Activated T-helper 1 cell treated with Interleukin-2 at 50 U/mL for 16 hours (primary cell): ENCODE results near the gene HOXD9.

ENCODE experiments used
- DNase-seq: peaks from one replicate; pipeline ENCODE4 v3.0.0-alpha.2; 2020; ENCODE audit warnings: low read depth

HOXD9 gene

DNA sequence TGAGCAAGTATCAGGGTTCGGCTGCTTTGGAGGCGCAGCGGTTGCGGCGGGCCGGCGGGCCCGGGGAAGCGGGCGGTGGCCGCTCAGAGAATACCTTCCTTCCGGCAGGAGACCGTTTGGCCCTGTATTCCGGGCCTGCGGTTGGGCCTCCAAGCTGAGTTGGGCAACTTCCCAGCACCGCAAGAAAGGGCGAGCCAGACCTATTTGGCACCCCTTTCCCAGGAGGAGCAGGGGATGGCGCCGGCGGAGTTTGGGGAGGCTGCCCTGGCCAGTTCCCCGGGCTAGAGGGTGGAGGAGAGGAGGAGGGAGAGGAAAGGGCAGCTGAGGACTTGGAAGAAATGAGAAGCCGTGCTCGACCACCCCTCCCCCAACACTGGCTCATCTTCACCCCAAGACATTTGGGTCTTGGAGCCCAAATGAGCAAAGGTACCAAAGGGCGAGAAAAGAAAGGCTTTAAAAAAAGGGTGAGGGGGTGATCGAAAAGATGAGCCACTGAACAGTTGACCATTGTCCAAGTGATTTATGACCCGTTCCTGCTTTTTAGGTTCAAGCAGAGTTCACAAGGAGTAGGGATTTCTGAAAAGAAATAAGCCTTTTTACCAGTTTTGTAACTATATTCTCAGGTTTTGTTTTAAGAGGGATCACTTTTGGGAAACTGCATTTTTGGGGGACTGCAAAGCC lies 43.0 kb downstream of the HOXD9 start:
- DNase-seq, result no peak

- DNase-seq, result no peak
These were observed 43.8 kb downstream of the HOXD9 start for GRCh38 chr2:176166272-176166671.

- no peak for DNase-seq
These were observed 44.9 kb downstream of the HOXD9 start for GRCh38 chr2:176167398-176167797.

DNA sequence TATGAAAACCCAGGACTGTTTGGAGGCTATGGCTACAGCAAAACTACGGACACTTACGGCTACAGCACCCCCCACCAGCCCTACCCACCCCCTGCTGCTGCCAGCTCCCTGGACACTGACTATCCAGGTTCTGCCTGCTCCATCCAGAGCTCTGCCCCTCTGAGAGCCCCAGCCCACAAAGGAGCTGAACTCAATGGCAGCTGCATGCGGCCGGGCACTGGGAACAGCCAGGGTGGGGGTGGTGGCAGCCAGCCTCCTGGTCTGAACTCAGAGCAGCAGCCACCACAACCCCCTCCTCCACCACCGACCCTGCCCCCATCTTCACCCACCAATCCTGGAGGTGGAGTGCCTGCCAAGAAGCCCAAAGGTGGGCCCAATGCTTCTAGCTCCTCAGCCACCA lies 46.7 kb downstream of the HOXD9 start:
- no peak for DNase-seq

GRCh38 chr2:176169711-176170110 lies 47.2 kb downstream of the HOXD9 start:
- no peak for DNase-seq

DNA sequence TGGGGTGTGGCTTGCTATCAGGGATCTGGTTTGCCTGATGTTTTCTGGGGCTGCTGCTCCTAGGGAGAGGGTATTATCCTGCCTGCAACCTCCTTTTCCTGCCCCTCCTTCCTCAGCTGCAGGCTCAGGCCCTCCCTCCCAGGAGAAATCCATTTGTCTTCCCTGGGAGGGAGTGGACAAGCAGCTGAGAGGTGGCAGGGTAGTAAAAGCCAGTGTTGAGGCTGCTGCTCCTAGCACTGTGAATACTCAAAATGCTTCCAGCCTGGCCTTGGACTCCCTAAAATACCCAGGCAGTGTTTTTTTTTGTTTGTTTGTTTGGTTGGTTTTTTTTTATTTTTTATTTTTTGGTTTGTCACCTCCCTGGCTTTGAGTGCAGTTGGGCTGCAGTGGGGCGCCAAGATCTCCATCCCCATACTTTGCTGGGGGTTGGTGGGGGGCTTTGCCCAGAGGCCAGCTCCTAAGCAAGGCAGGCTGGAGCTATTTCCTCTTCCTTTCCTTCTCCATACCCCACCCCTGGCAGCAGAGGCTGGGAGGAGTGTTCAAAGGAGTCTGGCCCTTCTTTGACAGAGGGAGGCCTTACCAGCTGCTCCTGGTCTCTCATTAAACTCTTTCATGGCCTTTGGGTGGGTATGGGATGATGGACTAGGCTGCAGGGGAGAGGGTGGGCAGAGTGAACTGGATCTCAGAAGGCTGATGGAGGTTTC lies 48.2 kb downstream of the HOXD9 start:
- DNase-seq, result no peak

DNA sequence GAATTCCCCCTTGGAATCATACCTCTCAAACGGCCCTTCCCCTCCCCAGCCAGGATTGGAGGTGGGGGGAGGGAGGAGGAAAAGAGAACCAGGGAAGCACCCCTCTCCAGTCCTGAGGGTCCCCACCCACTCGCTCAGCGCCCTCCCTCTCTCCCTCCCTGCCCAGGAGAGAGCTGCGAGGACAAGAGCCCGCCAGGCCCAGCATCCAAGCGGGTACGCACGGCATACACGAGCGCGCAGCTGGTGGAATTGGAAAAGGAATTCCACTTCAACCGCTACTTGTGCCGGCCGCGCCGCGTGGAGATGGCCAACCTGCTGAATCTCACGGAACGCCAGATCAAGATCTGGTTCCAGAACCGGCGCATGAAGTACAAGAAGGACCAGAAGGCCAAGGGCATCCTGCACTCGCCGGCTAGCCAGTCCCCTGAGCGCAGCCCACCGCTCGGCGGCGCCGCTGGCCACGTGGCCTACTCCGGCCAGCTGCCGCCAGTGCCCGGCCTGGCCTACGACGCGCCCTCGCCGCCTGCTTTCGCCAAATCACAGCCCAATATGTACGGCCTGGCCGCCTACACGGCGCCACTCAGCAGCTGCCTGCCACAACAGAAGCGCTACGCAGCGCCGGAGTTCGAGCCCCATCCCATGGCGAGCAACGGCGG lies 49.0 kb downstream of the HOXD9 start:
- no peak for DNase-seq

GRCh38 chr2:176172007-176172894 lies 49.7 kb downstream of the HOXD9 start:
- no peak for DNase-seq

GRCh38 chr2:176172895-176173566 lies 50.5 kb downstream of the HOXD9 start:
- no peak for DNase-seq

- no peak for DNase-seq
These were observed 51.3 kb downstream of the HOXD9 start for GRCh38 chr2:176173567-176174381.

DNA sequence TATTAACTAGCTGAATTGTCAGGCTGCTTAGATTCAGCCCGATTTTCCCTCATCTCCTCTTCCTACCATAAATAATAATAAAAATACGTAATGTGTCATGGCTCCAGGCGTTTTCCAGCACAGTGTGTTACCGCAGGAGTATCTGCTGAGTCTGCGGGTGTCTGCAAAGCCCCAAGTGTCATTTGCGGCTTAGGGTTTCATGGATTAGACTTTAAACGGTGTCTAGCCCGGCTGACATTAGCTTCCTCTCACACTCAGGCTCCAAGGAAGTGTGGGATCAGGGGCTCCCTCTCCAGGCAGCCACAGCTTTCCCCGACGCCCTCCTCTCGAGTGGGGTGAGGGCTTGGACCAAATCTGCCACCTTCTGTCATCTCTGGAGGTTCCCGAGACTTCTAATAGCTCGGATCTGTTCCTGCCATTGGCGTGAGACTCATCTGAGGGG lies 51.9 kb downstream of the HOXD9 start:
- DNase-seq, result no peak
